Measurements from ENCODE around the gene KCNF1.

GRCh38 chr2:10948606-10949230, 37.0 kb downstream of the KCNF1 start:
- TF ChIP-seq CTCF (conservative IDR thresholded peaks at IDR 0.05), result no peak
- TF ChIP-seq ZFX (IDR thresholded peaks at IDR 0.05), result no peak
